Smooth muscle cell (in vitro differentiated cells): ENCODE data around the gene TRIM67. TPM values are rescaled to one million over a fixed set of nuclear protein-coding genes. Genes with fewer than 3 reads are reported as not detected.

Experiments
- DNase-seq: peaks from one replicate; lab custom pipeline; 2025; ENCODE audit not compliant: unreplicated experiment; lab: John Stamatoyannopoulos, UW
- H2AFZ ChIP-seq: fragments of 200-600 bp; sonication (generic); 2 replicates; pipeline ENCODE4 v1.6.0; 2016; ENCODE audit warnings: antibody characterized with exemption, low read depth, mild to moderate bottlenecking
- H3F3A ChIP-seq: fragments of 200-600 bp; sonication (generic); 2 replicates; pipeline ENCODE4 v1.6.0; 2017; ENCODE audit warnings: antibody characterized with exemption, low read depth
- H3K27ac ChIP-seq: fragments of 200-600 bp; sonication (generic); 2 replicates; pipeline ENCODE4 v1.5.1; 2016; ENCODE audit warnings: low read depth, mild to moderate bottlenecking
- H3K27me3 ChIP-seq: fragments of 200-600 bp; sonication (generic); 2 replicates; pipeline ENCODE4 v1.6.1; 2016; ENCODE audit warnings: low read depth, mild to moderate bottlenecking
- H3K36me3 ChIP-seq: fragments of 200-600 bp; sonication (generic); 2 replicates; pipeline ENCODE4 v1.5.1; 2016; ENCODE audit warnings: low read depth
- H3K4me1 ChIP-seq: fragments of 200-600 bp; sonication (generic); 2 replicates; pipeline ENCODE4 v1.5.1; 2016; ENCODE audit warnings: low read depth
- H3K4me2 ChIP-seq: fragments of 200-600 bp; sonication (generic); 2 replicates; pipeline ENCODE4 v1.6.0; 2016; ENCODE audit warnings: mild to moderate bottlenecking
- H3K4me3 ChIP-seq: fragments of 200-600 bp; sonication (generic); 2 replicates; pipeline ENCODE4 v1.5.1; 2016; ENCODE audit warnings: mild to moderate bottlenecking
- H3K79me2 ChIP-seq: fragments of 200-600 bp; sonication (generic); 2 replicates; pipeline ENCODE4 v1.6.0; 2016; ENCODE audit warnings: low read depth, mild to moderate bottlenecking
- H3K9ac ChIP-seq: fragments of 200-600 bp; sonication (generic); 2 replicates; pipeline ENCODE4 v1.6.0; 2016; ENCODE audit warnings: low read depth
- H3K9me3 ChIP-seq: fragments of 200-600 bp; sonication (generic); replicated peaks from 2 replicates; pipeline ENCODE4 v1.5.1; 2016; ENCODE audit warnings: low read depth
- H4K20me1 ChIP-seq: fragments of 200-600 bp; sonication (generic); 2 replicates; pipeline ENCODE4 v1.6.0; 2016; ENCODE audit warnings: low read depth
- WGBS: methylation state at CpG from one replicate; pipeline ENCODE4 v1.1.7; 2016; ENCODE audit warnings: low lambda C conversion rate; 5-methylcytosine and 5-hydroxymethylcytosine counted together
- polyA plus RNA-seq: library from polyadenylated mRNA; unstranded; fragments of >200 nt; fragmentation: Nextera tagmentation; extraction: Ambion mirVana; gene quantifications from 2 replicates; pipeline ENCODE4 v1.2.1, GENCODE V29; 2016
- total RNA-seq: library from RNA; depleted of rRNA; stranded (reverse); fragments of >200 nt; gene quantifications from 2 replicates; pipeline ENCODE4 v1.2.3, GENCODE V29; 2014
- TF ChIP-seq, protein P1 (sequence below): fragments of 200-600 bp; sonication (generic); IDR thresholded peaks from 2 replicates; pipeline ENCODE4 v1.5.1; 2017; ENCODE audit warnings: borderline replicate concordance, mild to moderate bottlenecking, antibody characterized with exemption; ENCODE audit not compliant: insufficient read depth, poor library complexity, severe bottlenecking

The TRIM67 gene
- total and polyA plus RNA-seq, 2 experiments from 2014 or later, result 0.04 to 0.25 TPM

DNA sequence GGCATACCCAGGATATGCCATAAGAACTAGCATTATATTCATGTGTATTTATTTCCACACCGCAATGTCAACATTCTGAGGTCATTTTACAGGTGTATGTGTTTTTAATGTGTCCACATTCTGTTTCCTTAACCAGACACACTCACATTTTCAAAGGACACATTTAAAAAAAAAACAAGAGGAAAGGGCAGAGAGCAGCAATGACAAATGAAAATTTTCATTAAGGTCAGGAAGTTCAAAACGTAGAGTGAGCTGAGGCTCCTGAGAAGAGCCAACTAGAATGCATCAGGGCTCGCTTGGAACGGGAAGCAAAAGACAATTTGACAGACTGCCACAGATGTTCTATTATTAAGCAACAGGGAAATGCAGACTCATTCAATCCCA, 74.3 kb downstream of the TRIM67 start:
- Histone ChIP-seq H3K9ac (no peak overlapping the region), H2AFZ (no peak overlapping the region), H4K20me1 (no peaks in the 10 kb centered on the region), H3K4me3 (no peak overlapping the region), H3K4me2 (no peak overlapping the region), H3K27ac (no peak overlapping the region), H3K79me2 (peaks cover 10% of the 10 kb centered on the region), H3F3A (no peaks in the 10 kb centered on the region), H3K4me1 (peaks cover 7% of the 10 kb centered on the region), H3K36me3 (peaks cover 11% of the 10 kb centered on the region), H3K9me3 (no peaks in the 10 kb centered on the region), H3K27me3 (no peaks in the 10 kb centered on the region)
- DNase-seq, result no peak
- 96% methylated on average over 4 of the region's 4 CpGs for WGBS
- TF ChIP-seq, protein P1, sequence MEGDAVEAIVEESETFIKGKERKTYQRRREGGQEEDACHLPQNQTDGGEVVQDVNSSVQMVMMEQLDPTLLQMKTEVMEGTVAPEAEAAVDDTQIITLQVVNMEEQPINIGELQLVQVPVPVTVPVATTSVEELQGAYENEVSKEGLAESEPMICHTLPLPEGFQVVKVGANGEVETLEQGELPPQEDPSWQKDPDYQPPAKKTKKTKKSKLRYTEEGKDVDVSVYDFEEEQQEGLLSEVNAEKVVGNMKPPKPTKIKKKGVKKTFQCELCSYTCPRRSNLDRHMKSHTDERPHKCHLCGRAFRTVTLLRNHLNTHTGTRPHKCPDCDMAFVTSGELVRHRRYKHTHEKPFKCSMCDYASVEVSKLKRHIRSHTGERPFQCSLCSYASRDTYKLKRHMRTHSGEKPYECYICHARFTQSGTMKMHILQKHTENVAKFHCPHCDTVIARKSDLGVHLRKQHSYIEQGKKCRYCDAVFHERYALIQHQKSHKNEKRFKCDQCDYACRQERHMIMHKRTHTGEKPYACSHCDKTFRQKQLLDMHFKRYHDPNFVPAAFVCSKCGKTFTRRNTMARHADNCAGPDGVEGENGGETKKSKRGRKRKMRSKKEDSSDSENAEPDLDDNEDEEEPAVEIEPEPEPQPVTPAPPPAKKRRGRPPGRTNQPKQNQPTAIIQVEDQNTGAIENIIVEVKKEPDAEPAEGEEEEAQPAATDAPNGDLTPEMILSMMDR, result no peak

DNA sequence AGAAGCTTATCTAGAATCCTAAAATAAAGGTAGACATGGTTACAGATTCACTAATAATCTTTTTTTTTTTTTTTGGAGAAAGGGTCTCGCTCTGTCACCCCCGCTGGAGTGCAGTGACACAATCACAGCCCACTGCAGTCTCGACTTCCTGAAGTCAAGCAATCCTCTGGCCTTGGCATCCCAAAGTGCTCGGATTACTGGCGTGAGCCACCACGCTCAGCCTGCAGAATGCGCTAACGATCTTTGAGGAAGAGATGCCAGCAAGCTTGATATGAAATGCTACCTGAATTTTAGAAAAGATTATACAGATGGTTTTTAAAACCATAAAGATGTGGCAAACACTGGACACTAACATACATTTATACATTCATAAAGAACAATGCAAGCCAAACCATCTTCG, 75.1 kb downstream of the TRIM67 start:
- Histone ChIP-seq H3K27me3 (no peaks in the 10 kb centered on the region), H3K9ac (no peak overlapping the region), H3K27ac (no peak overlapping the region), H3K79me2 (peaks cover 15% of the 10 kb centered on the region), H2AFZ (no peak overlapping the region), H3F3A (no peaks in the 10 kb centered on the region), H3K4me3 (no peak overlapping the region), H3K4me2 (no peak overlapping the region), H4K20me1 (no peaks in the 10 kb centered on the region), H3K36me3 (peaks cover 11% of the 10 kb centered on the region), H3K9me3 (no peaks in the 10 kb centered on the region), H3K4me1 (peaks cover 9% of the 10 kb centered on the region)
- no peak for DNase-seq
- 95% methylated on average over 9 of the region's 9 CpGs for WGBS
- TF ChIP-seq, protein P1, result no peak

DNA sequence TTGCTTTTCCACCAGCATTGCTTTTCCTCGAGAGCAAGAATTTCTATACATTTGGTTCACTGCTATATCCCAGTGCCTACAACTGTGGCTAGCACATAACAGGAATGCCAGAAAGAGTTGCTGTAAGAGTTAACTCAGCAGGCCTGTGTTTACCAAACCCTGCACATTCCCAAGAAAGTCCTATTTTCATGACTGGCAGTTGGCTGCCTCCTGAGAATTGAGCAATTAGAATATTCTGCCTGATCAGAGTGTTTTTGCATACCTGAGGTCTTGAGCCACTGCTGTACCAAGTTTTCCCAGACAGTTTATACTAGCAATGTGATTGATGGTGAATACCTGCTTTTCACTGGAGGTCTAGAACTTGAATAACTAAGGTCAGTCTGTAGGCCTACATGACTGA, 76.4 kb downstream of the TRIM67 start:
- WGBS, result 100% methylated on average over 1 of the region's 1 CpG
- Histone ChIP-seq H3K4me3 (no peak overlapping the region), H3K9me3 (no peaks in the 10 kb centered on the region), H3K4me1 (peaks cover 15% of the 10 kb centered on the region), H3K79me2 (peaks cover 29% of the 10 kb centered on the region), H3F3A (no peaks in the 10 kb centered on the region), H3K4me2 (no peak overlapping the region), H3K27ac (no peak overlapping the region), H4K20me1 (peaks cover 11% of the 10 kb centered on the region), H3K9ac (no peak overlapping the region), H3K36me3 (peaks cover 11% of the 10 kb centered on the region), H3K27me3 (no peaks in the 10 kb centered on the region), H2AFZ (no peak overlapping the region)
- TF ChIP-seq, protein P1, result no peak
- DNase-seq, result no peak

DNA sequence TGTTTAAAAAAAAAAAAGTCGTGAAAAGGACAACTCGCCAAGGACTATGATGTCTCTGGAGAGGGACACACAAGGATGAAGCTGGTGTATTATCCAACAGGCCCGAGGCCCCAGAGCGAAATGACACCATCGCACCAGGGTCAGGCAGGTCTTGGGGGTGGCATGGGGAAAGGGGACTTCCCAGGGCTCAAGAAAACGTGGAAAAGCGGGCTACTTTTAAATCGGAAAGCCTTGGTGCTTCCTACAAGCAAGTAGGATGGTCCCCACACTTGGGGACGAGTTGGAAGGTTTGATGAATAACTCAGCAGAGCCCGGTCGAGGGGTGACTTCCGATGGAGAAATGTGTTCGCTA, 78.6 kb downstream of the TRIM67 start:
- H3K27me3 ChIP-seq, result no peaks in the 10 kb centered on the region
- DNase-seq, result no peak
- H2AFZ ChIP-seq, result peak overlapping the region; percentile 100
- 4% methylated on average over 13 of the region's 13 CpGs for WGBS
- H3K4me1 ChIP-seq, result peaks cover 15% of the 10 kb centered on the region
- H3F3A ChIP-seq, result no peaks in the 10 kb centered on the region
- peak overlapping the region; percentile 53 for H3K27ac ChIP-seq
- H3K79me2 ChIP-seq, result peaks cover 51% of the 10 kb centered on the region
- peaks cover 11% of the 10 kb centered on the region for H3K36me3 ChIP-seq
- H3K9me3 ChIP-seq, result no peaks in the 10 kb centered on the region
- H3K4me3 ChIP-seq, result peak overlapping the region; percentile 91
- H3K9ac ChIP-seq, result peak overlapping the region; percentile 80
- TF ChIP-seq, protein P1, result no peak
- H3K4me2 ChIP-seq, result peak overlapping the region; percentile 97
- H4K20me1 ChIP-seq, result peaks cover 30% of the 10 kb centered on the region
